HG03432 (cell line): ENCODE data around the gene TWSG1.
"Not testable (repeated sequence)": the region's sequence is repeated elsewhere in the genome, so short reads cannot be mapped to it uniquely, and the experiment has no call there.

Experiments used
- ATAC-seq: cut with Tn5 transposase; IDR thresholded peaks from one replicate; pipeline ENCODE4 v1.9.1; 2021; ENCODE audit warnings: mild to moderate bottlenecking, moderate library complexity; ENCODE audit not compliant: unreplicated experiment

TWSG1 gene

GRCh38 chr18:9334973-9335696 lies 562 bp downstream of the TWSG1 start:
- ATAC-seq, result peak; percentile 50

GRCh38 chr18:9335697-9336045 lies 1.1 kb downstream of the TWSG1 start:
- no peak for ATAC-seq

- ATAC-seq, result no peak
Observed at GRCh38 chr18:9336827-9337226, 2.3 kb downstream of the TWSG1 start.

- no peak for ATAC-seq
Observed at GRCh38 chr18:9337873-9338272, 3.3 kb downstream of the TWSG1 start.

GRCh38 chr18:9340472-9340871 lies 5.9 kb downstream of the TWSG1 start:
- ATAC-seq, result no peak

- ATAC-seq, result no peak
Observed at GRCh38 chr18:9343577-9343976, 9.0 kb downstream of the TWSG1 start.

GRCh38 chr18:9346775-9347174 lies 12.2 kb downstream of the TWSG1 start:
- ATAC-seq, result no peak

GRCh38 chr18:9348079-9348671 lies 13.6 kb downstream of the TWSG1 start:
- ATAC-seq, result peak; percentile 57

- no peak for ATAC-seq
Observed at GRCh38 chr18:9348766-9349165, 14.2 kb downstream of the TWSG1 start.

GRCh38 chr18:9353596-9353995 lies 19.0 kb downstream of the TWSG1 start:
- peak; percentile 85 for ATAC-seq

- peak; percentile 62 for ATAC-seq
Observed at GRCh38 chr18:9354256-9354655, 19.7 kb downstream of the TWSG1 start.

- ATAC-seq, result no peak
Observed at GRCh38 chr18:9356976-9357375, 22.4 kb downstream of the TWSG1 start.

GRCh38 chr18:9359796-9360195 lies 25.2 kb downstream of the TWSG1 start:
- ATAC-seq, result no peak

- no peak for ATAC-seq
Observed at GRCh38 chr18:9361191-9361590, 26.6 kb downstream of the TWSG1 start.

- ATAC-seq, result no peak
Observed at GRCh38 chr18:9362869-9363268, 28.3 kb downstream of the TWSG1 start.

- ATAC-seq, result no peak
Observed at GRCh38 chr18:9364242-9364641, 29.7 kb downstream of the TWSG1 start.

- no peak for ATAC-seq
Observed at GRCh38 chr18:9365406-9365805, 30.8 kb downstream of the TWSG1 start.

GRCh38 chr18:9366126-9366714 lies 31.6 kb downstream of the TWSG1 start:
- ATAC-seq, result no peak

GRCh38 chr18:9373254-9373653 lies 38.7 kb downstream of the TWSG1 start:
- not testable (repeated sequence) for ATAC-seq

- no peak for ATAC-seq
Observed at GRCh38 chr18:9379118-9379517, 44.5 kb downstream of the TWSG1 start.

GRCh38 chr18:9380101-9380500 lies 45.5 kb downstream of the TWSG1 start:
- ATAC-seq, result no peak

- no peak for ATAC-seq
Observed at GRCh38 chr18:9380621-9381395, 46.2 kb downstream of the TWSG1 start.
